A549 (cell line): ENCODE results near the gene FAM177B. TPM values are rescaled to one million over a fixed set of nuclear protein-coding genes. Genes with fewer than 3 reads are reported as not detected.

Experiments used
- ATAC-seq, 2 experiments: fragments of 200-7000 bp in 1 of 2; fragments of >200 bp in 1 of 2; cut with Nextera tagmentation in 1 of 2; cut with Tn5 transposase in 1 of 2; 3 replicates each; pipeline versions ENCODE4 v1.8.0 to v1.9.1; 2018 to 2020; ENCODE audit warnings: mild to moderate bottlenecking in 1 of 2, moderate library complexity in 1 of 2
- CTCF ChIA-PET: fragments of 300-600 bp; sonication (Branson Sonifier 250); formaldehyde crosslinking; extraction: SDS; loops from one replicate; lab custom pipeline; 2021; ENCODE audit warnings: antibody characterized with exemption, inconsistent platforms; lab: Yijun Ruan, JAX
- POLR2A ChIA-PET: fragments of 350-600 bp; formaldehyde crosslinking; extraction: SDS; loops from one replicate; lab custom pipeline; 2021; ENCODE audit warnings: antibody characterized with exemption, inconsistent platforms; lab: Yijun Ruan, JAX
- DNase-seq, 2 experiments: peaks; one replicate each; pipeline versions ENCODE4 v3.0.0 to v3.0.0-alpha.2; 2011 to 2016; ENCODE audit warnings: low read depth in 1 of 2, low spot score in 1 of 2
- FAIRE-seq: peaks from 2 replicates; lab custom pipeline; 2011; peaks lifted over from hg19 to GRCh38; lab: Jason Lieb, UNC
- H3K27ac ChIP-seq, 2 experiments: fragments of >200 bp; sonication (Bioruptor Twin); formaldehyde crosslinking; 3 replicates each; pipeline ENCODE4 v1.5.1; 2016 to 2017
- H3K4me1 ChIP-seq: fragments of >200 bp; sonication (Bioruptor Twin); formaldehyde crosslinking; 3 replicates; pipeline ENCODE4 v1.6.1; 2016
- H3K4me2 ChIP-seq: fragments of >200 bp; sonication (Bioruptor Twin); formaldehyde crosslinking; 3 replicates; pipeline ENCODE4 v1.6.1; 2016
- H3K4me3 ChIP-seq: fragments of >200 bp; sonication (Bioruptor Twin); formaldehyde crosslinking; 3 replicates; pipeline ENCODE4 v1.5.1; 2016
- H3K9me3 ChIP-seq: fragments of >200 bp; sonication (Bioruptor Twin); formaldehyde crosslinking; 3 replicates; pipeline ENCODE4 v1.6.1; 2016
- BCL3 ChIP-seq: fragments of >200 bp; sonication (Bioruptor Twin); formaldehyde crosslinking; IDR thresholded peaks from 3 replicates; pipeline ENCODE4 v1.6.1; 2016
- BHLHE40 ChIP-seq: IDR thresholded peaks from 2 replicates; pipeline ENCODE4 v1.6.1; 2012; ENCODE audit warnings: low read depth, low read length, inconsistent platforms
- CBX8 ChIP-seq: fragments of 200-600 bp; sonication (generic); IDR thresholded peaks from 2 replicates; pipeline ENCODE4 v1.6.1; 2016
- CHD4 ChIP-seq: fragments of 200-600 bp; sonication (generic); IDR thresholded peaks from 2 replicates; pipeline ENCODE4 v1.6.1; 2016; ENCODE audit warnings: antibody characterized with exemption, mild to moderate bottlenecking, borderline replicate concordance
- CTCF ChIP-seq: fragments of >200 bp; sonication (Bioruptor Twin); formaldehyde crosslinking; IDR thresholded peaks from 3 replicates; pipeline ENCODE4 v1.5.1; 2016
- FOSL2 ChIP-seq, 2 experiments: fragments of 450-650 bp in 1 of 2; fragments of >200 bp in 1 of 2; sonication (Bioruptor Twin) in 1 of 2; formaldehyde crosslinking; IDR thresholded peaks; 2 replicates each; pipeline versions ENCODE4 v1.5.0 to v1.6.1; 2016 to 2020; ENCODE audit warnings: mild to moderate bottlenecking in 1 of 2, moderate library complexity in 1 of 2
- FOXS1 ChIP-seq: fragments of 250-450 bp; sonication (Bioruptor Pico); IDR thresholded peaks from 2 replicates; pipeline ENCODE4 v1.5.0; 2020; ENCODE audit warnings: mild to moderate bottlenecking, moderate library complexity
- GATA3 ChIP-seq: IDR thresholded peaks from 2 replicates; pipeline ENCODE4 v1.6.1; 2012; ENCODE audit warnings: borderline replicate concordance
- HES2 ChIP-seq: fragments of >200 bp; sonication (Bioruptor Twin); formaldehyde crosslinking; IDR thresholded peaks from 2 replicates; pipeline ENCODE4 v1.6.1; 2016
- JUN ChIP-seq, 2 experiments: fragments of >200 bp; sonication (Bioruptor Twin); formaldehyde crosslinking; IDR thresholded peaks; 2 replicates in 1 of 2; 3 replicates in 1 of 2; pipeline ENCODE4 v1.6.1; 2016 to 2017
- KDM5A ChIP-seq: fragments of 200-600 bp; sonication (generic); IDR thresholded peaks from 2 replicates; pipeline ENCODE4 v1.6.1; 2016; ENCODE audit warnings: antibody characterized with exemption, mild to moderate bottlenecking
- MAFK ChIP-seq: fragments of 450-650 bp; IDR thresholded peaks from 2 replicates; pipeline ENCODE4 v1.6.1; 2014; ENCODE audit not compliant: partially characterized antibody
- MYC ChIP-seq: IDR thresholded peaks from 2 replicates; pipeline ENCODE4 v1.6.1; 2012; ENCODE audit warnings: mild to moderate bottlenecking, inconsistent platforms, low read length, improper control_type of control experiment, borderline replicate concordance
- POLR2AphosphoS2 ChIP-seq: conservative IDR thresholded peaks from 2 replicates; pipeline ENCODE4 v1.6.1; 2012; ENCODE audit warnings: low read length, improper control_type of control experiment, inconsistent platforms
- RARB ChIP-seq: fragments of 250-450 bp; sonication (Bioruptor Pico); IDR thresholded peaks from 2 replicates; pipeline ENCODE4 v1.8.0; 2021; ENCODE audit warnings: mild to moderate bottlenecking, moderate library complexity
- RNF2 ChIP-seq: fragments of 200-600 bp; sonication (generic); IDR thresholded peaks from 2 replicates; pipeline ENCODE4 v1.6.1; 2016; ENCODE audit warnings: low read depth, mild to moderate bottlenecking, antibody characterized with exemption, moderate library complexity, borderline replicate concordance
- SREBF2 ChIP-seq: fragments of 450-650 bp; IDR thresholded peaks from 2 replicates; pipeline ENCODE4 v1.6.1; 2014; ENCODE audit warnings: mild to moderate bottlenecking, moderate library complexity
- ZFP36 ChIP-seq: fragments of 450-650 bp; IDR thresholded peaks from 2 replicates; pipeline ENCODE4 v1.6.1; 2014; ENCODE audit warnings: borderline replicate concordance; ENCODE audit not compliant: partially characterized antibody
- WGBS: methylation state at CpG from one replicate; pipeline ENCODE4 v1.1.6; 2017; ENCODE audit errors: missing lambda C conversion rate; 5-methylcytosine and 5-hydroxymethylcytosine counted together
- polyA plus RNA-seq, 4 experiments: library from polyadenylated mRNA; depleted of rRNA in 3 of 4; stranded (reverse); fragments of >200 nt; fragmentation: RNase III in 1 of 4; extraction: RNeasy Plus Mini Kit Qiagen cat#74134 plus additional on column Dnase treatment in 1 of 4; gene quantifications; 2 replicates in 3 of 4; 3 replicates in 1 of 4; pipeline ENCODE4 v1.2.3, GENCODE V29; 2011 to 2017
- TF ChIP-seq, protein P1 (sequence below): IDR thresholded peaks from 2 replicates; pipeline ENCODE4 v1.6.1; 2012; ENCODE audit warnings: low read depth, borderline replicate concordance
- TF ChIP-seq, protein P2 (sequence below): fragments of 250-450 bp; sonication (Bioruptor Pico); IDR thresholded peaks from 2 replicates; pipeline ENCODE4 v1.5.0; 2021; ENCODE audit warnings: mild to moderate bottlenecking, moderate library complexity, borderline replicate concordance
- TF ChIP-seq, protein P3 (sequence below): IDR thresholded peaks from 2 replicates; pipeline ENCODE4 v1.6.1; 2012

FAM177B gene
- polyA plus RNA-seq, 2 of the 4 experiments (the other 2 are of a cell fraction), result not detected

- POLR2A ChIA-PET, result no interaction called here
- H3K9me3 ChIP-seq, result no peaks in the 10 kb centered on the region
- H3K4me2 ChIP-seq, result no peak overlapping the region; the same call in 2 of the 3 replicates
- TF ChIP-seq GATA3, result peak; percentile 63
- no peak for TF ChIP-seq FOXS1 (CRISPR knock-in tag)
- TF ChIP-seq, all 56 proteins: peak for 1
- 3% methylated on average over 2 of the region's 2 CpGs for WGBS
- no peak for FAIRE-seq
- no peak overlapping the region for H3K4me3 ChIP-seq
- H3K27ac ChIP-seq, result no peak overlapping the region
- CTCF ChIA-PET, result interaction anchor here (1.4 kb wide), 1 partner anchor 14 kb away, joined by 3 read pairs; no protein-coding TSS in a partner anchor
- no peak for ATAC-seq
- peaks cover 5% of the 10 kb centered on the region; the same call in 1 of the 3 replicates for H3K4me1 ChIP-seq
- no peak for DNase-seq
Measured at GRCh38 chr1:222784916-222785315, 47.9 kb downstream of the FAM177B start.

DNA sequence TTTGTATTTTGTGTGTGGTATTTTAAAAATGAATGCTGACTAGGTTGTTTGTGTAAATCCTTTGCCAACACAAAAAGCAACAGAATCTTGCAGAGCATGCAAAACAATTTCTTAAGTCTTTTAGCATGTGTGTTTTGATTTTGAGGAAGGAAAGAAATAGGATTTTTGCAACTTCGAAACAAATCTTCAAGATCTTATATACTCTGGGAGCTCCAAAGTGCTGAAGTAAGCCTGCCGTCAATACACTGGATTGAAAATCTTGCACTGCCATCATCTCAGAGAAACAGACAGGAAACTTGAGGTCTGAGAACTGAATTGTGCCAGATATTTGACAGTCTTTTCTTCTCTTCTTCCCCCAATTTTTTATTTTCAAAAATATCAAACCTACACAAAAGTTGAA is 48.5 kb downstream of the FAM177B start:
- ATAC-seq (no peak), FAIRE-seq (no peak), DNase-seq (no peak)
- POLR2A ChIA-PET, result no interaction called here
- Histone ChIP-seq H3K27ac (no peak overlapping the region), H3K4me1 (peaks cover 5% of the 10 kb centered on the region; the same call in 1 of the 3 replicates), H3K4me3 (no peak overlapping the region), H3K4me2 (no peak overlapping the region), H3K9me3 (no peaks in the 10 kb centered on the region)
- CTCF ChIA-PET, result interaction anchor here (1.4 kb wide), 1 partner anchor 14 kb away, joined by 3 read pairs; no protein-coding TSS in a partner anchor
- peak; percentile 16 for TF ChIP-seq MAFK
- TF ChIP-seq, protein P1, sequence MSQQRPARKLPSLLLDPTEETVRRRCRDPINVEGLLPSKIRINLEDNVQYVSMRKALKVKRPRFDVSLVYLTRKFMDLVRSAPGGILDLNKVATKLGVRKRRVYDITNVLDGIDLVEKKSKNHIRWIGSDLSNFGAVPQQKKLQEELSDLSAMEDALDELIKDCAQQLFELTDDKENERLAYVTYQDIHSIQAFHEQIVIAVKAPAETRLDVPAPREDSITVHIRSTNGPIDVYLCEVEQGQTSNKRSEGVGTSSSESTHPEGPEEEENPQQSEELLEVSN, result no peak
- WGBS, result 68% methylated on average over 2 of the region's 2 CpGs

GRCh38 chr1:222786121-222786520 is 49.1 kb downstream of the FAM177B start:
- FAIRE-seq (no peak), ATAC-seq (no peak), DNase-seq (no peak)
- ChIA-PET POLR2A (no interaction called here), CTCF (no interaction called here)
- H3K4me2 ChIP-seq, result no peak overlapping the region
- H3K4me1 ChIP-seq, result peaks cover 5% of the 10 kb centered on the region; the same call in 1 of the 3 replicates
- no peak overlapping the region for H3K4me3 ChIP-seq
- H3K27ac ChIP-seq, result no peak overlapping the region
- no peaks in the 10 kb centered on the region for H3K9me3 ChIP-seq
- TF ChIP-seq MYC (no peak), JUN (IDR thresholded peaks at IDR 0.05) (no peak), RNF2 (no peak), CHD4 (no peak), BCL3 (no peak), HES2 (no peak), SREBF2 (no peak), CTCF (no peak), POLR2AphosphoS2 (no peak), BHLHE40 (no peak), KDM5A (no peak), ZFP36 (no peak), CBX8 (no peak), FOSL2 (IDR thresholded peaks at IDR 0.05) (no peak), FOSL2 (CRISPR knock-in tag; IDR thresholded peaks at IDR 0.05) (no peak), RARB (CRISPR knock-in tag) (no peak)
- TF ChIP-seq, protein P2, sequence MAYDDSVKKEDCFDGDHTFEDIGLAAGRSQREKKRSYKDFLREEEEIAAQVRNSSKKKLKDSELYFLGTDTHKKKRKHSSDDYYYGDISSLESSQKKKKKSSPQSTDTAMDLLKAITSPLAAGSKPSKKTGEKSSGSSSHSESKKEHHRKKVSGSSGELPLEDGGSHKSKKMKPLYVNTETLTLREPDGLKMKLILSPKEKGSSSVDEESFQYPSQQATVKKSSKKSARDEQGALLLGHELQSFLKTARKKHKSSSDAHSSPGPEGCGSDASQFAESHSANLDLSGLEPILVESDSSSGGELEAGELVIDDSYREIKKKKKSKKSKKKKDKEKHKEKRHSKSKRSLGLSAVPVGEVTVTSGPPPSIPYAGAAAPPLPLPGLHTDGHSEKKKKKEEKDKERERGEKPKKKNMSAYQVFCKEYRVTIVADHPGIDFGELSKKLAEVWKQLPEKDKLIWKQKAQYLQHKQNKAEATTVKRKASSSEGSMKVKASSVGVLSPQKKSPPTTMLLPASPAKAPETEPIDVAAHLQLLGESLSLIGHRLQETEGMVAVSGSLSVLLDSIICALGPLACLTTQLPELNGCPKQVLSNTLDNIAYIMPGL (CRISPR knock-in tag), result no peak
- TF ChIP-seq, protein P3, sequence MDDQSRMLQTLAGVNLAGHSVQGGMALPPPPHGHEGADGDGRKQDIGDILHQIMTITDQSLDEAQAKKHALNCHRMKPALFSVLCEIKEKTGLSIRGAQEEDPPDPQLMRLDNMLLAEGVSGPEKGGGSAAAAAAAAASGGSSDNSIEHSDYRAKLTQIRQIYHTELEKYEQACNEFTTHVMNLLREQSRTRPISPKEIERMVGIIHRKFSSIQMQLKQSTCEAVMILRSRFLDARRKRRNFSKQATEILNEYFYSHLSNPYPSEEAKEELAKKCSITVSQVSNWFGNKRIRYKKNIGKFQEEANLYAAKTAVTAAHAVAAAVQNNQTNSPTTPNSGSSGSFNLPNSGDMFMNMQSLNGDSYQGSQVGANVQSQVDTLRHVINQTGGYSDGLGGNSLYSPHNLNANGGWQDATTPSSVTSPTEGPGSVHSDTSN, result no peak
- 61% methylated on average over 1 of the region's 1 CpG for WGBS
